CD8-positive, alpha-beta memory T cell (primary cell): ENCODE results near the gene ATN1. TPM values are rescaled to one million over a fixed set of nuclear protein-coding genes. Genes with fewer than 3 reads are reported as not detected.

Source experiments
- CTCF ChIA-PET: fragments of 350-600 bp; sonication (Branson Sonifier 250); formaldehyde crosslinking; loops from one replicate; lab custom pipeline; 2021; ENCODE audit warnings: antibody characterized with exemption; lab: Charles Lee
- POLR2A ChIA-PET: fragments of 350-600 bp; sonication (Branson Sonifier 250); formaldehyde crosslinking; loops from one replicate; lab custom pipeline; 2021; ENCODE audit warnings: antibody characterized with exemption; lab: Charles Lee
- DNase-seq, 5 donors: peaks; one replicate each; pipeline versions ENCODE4 v3.0.0 to v3.0.0-alpha.2; 2020 to 2022; ENCODE audit warnings: mixed read lengths in 1 of 5
- H3K27ac ChIP-seq: one replicate; pipeline ENCODE4 v1.7.0; 2013; ENCODE audit warnings: low read depth, mild to moderate bottlenecking, low read length, moderate library complexity
- H3K27me3 ChIP-seq: 2 replicates; pipeline ENCODE4 v1.7.0; 2013; ENCODE audit warnings: low read length, mild to moderate bottlenecking; ENCODE audit not compliant: insufficient read depth, poor library complexity, severe bottlenecking
- H3K36me3 ChIP-seq: 2 replicates; pipeline ENCODE4 v1.7.0; 2013; ENCODE audit warnings: mild to moderate bottlenecking, low read length, moderate library complexity; ENCODE audit not compliant: insufficient read depth
- H3K4me1 ChIP-seq: 2 replicates; pipeline ENCODE4 v1.7.0; 2013; ENCODE audit warnings: mild to moderate bottlenecking, low read length, moderate library complexity; ENCODE audit not compliant: insufficient read depth
- H3K4me3 ChIP-seq: 2 replicates; pipeline ENCODE4 v1.7.0; 2013; ENCODE audit warnings: mild to moderate bottlenecking, low read length
- H3K9me3 ChIP-seq: 2 replicates; pipeline ENCODE4 v1.7.0; 2013; ENCODE audit warnings: mild to moderate bottlenecking, low read length
- H3K27ac Mint-ChIP-seq, 8 donors: one replicate each; pipeline ENCODE4 v1.8.0; 2020 to 2021; ENCODE audit warnings: mixed read lengths in 8 of 8, mild to moderate bottlenecking in 6 of 8, inconsistent platforms in 3 of 8, moderate library complexity in 3 of 8
- H3K27me3 Mint-ChIP-seq, 2 donors: one replicate each; pipeline ENCODE4 v1.8.0; 2020 to 2021; ENCODE audit warnings: mixed read lengths in 2 of 2, mild to moderate bottlenecking in 1 of 2, moderate library complexity in 1 of 2
- H3K36me3 Mint-ChIP-seq, 3 donors: one replicate each; pipeline ENCODE4 v1.8.0; 2020 to 2021; ENCODE audit warnings: mixed read lengths in 3 of 3, inconsistent platforms in 1 of 3, mild to moderate bottlenecking in 1 of 3
- H3K4me1 Mint-ChIP-seq, 3 donors: one replicate each; pipeline ENCODE4 v1.8.0; 2020 to 2021; ENCODE audit warnings: mixed read lengths in 3 of 3, inconsistent platforms in 1 of 3, mild to moderate bottlenecking in 1 of 3
- H3K4me3 Mint-ChIP-seq, 7 donors: one replicate each; pipeline ENCODE4 v1.8.0; 2020 to 2021; ENCODE audit warnings: mixed read lengths in 7 of 7, mild to moderate bottlenecking in 6 of 7, moderate library complexity in 4 of 7, inconsistent platforms in 2 of 7
- H3K9me3 Mint-ChIP-seq, 5 donors: one replicate each; pipeline ENCODE4 v1.8.0; 2020 to 2022; ENCODE audit warnings: mixed read lengths in 5 of 5, mild to moderate bottlenecking in 3 of 5, moderate library complexity in 2 of 5, inconsistent platforms in 1 of 5
- polyA plus RNA-seq: library from polyadenylated mRNA; unstranded; fragments of 300-500 nt; fragmentation: Illumina TruSeq; gene quantifications from one replicate; pipeline ENCODE4 v1.2.3, GENCODE V29; 2021
- total RNA-seq, 2 experiments: library from RNA; stranded (reverse); gene quantifications; one replicate each; pipeline ENCODE4 v1.2.3, GENCODE V29; 2021

ATN1 gene
- total and polyA plus RNA-seq, 3 experiments from 2014 or later, result 0.62 to 60.4 (median 54.8) TPM

GRCh38 chr12:6981152-6982052 lies 53.6 kb downstream of the ATN1 start:
- ChIA-PET CTCF (no interaction called here), POLR2A (interaction anchor here (0.5 to 0.6 kb wide), 2 partner anchors 19 to 31 kb away, joined by 3 to 6 read pairs; no protein-coding TSS in a partner anchor)
- Mint-ChIP-seq H3K36me3 (peaks cover 0 to 70% (median 11%) of the 10 kb centered on the region in 3 donors), H3K4me1 (no peaks in the 10 kb centered on the region), H3K27me3 (no peaks in the 10 kb centered on the region), H3K9me3 (no peaks in the 10 kb centered on the region), H3K4me3 (no peak overlapping the region), H3K27ac (peak overlapping the region in 3 of 8 donors; percentile 18 to 61 (median 35))
- Histone ChIP-seq H3K4me3 (no peak overlapping the region), H3K27ac (no peak overlapping the region), H3K36me3 (peaks cover 54% of the 10 kb centered on the region), H3K4me1 (no peaks in the 10 kb centered on the region), H3K9me3 (no peaks in the 10 kb centered on the region), H3K27me3 (no peaks in the 10 kb centered on the region)
- no peak for DNase-seq

GRCh38 chr12:6982532-6982931 lies 54.8 kb downstream of the ATN1 start:
- no peaks in the 10 kb centered on the region for H3K4me1 Mint-ChIP-seq
- H3K27ac Mint-ChIP-seq, result no peak overlapping the region
- POLR2A ChIA-PET, result no interaction called here
- H3K4me3 ChIP-seq, result no peak overlapping the region
- no peaks in the 10 kb centered on the region for H3K9me3 Mint-ChIP-seq
- no peaks in the 10 kb centered on the region for H3K9me3 ChIP-seq
- H3K36me3 ChIP-seq, result peaks cover 43% of the 10 kb centered on the region
- no peak overlapping the region for H3K4me3 Mint-ChIP-seq
- H3K4me1 ChIP-seq, result no peaks in the 10 kb centered on the region
- H3K27ac ChIP-seq, result no peak overlapping the region
- CTCF ChIA-PET, result interaction anchor here (1.4 kb wide), 1 partner anchor 45 kb away, joined by 5 read pairs; no protein-coding TSS in a partner anchor
- peaks cover 0 to 63% (median 7%) of the 10 kb centered on the region in 3 donors for H3K36me3 Mint-ChIP-seq
- H3K27me3 Mint-ChIP-seq, result no peaks in the 10 kb centered on the region
- no peak for DNase-seq
- H3K27me3 ChIP-seq, result no peaks in the 10 kb centered on the region

DNA sequence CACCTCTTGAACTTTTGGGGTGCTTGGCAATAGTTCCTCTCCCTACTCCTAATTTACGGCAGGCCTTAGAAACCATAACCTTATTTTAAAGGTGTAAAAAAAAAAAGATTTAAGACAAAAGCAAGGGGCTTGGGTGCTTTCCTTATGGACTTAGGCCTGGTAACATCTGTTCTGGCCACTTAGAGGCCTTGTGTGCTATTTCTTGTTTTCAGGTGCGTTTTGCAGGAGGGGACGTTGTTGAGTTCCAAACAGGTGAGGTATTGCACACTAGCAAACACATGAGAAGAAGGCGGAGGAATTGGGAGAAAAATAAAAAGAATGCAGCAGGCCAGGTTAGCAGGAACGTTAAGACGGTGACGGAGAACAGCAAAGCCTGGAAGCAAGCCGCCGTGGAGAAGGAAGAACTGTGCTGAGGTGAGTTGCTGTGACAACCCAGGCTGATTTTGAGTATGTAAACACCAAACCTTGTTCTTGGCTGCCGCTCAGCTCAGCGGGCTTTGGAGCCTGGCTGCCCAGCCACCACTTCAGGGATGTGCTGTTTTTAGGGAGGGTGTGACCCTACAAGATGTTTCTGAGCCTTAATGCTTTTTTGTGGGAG lies 60.3 kb downstream of the ATN1 start:
- POLR2A ChIA-PET, result no interaction called here
- Mint-ChIP-seq H3K4me3 (no peak overlapping the region), H3K9me3 (no peaks in the 10 kb centered on the region)

More for the DNA sequence above, 60.3 kb downstream of the ATN1 start:
- peaks cover 14% of the 10 kb centered on the region for H3K36me3 ChIP-seq
- no peak overlapping the region for H3K27ac ChIP-seq
- H3K4me1 Mint-ChIP-seq, result no peaks in the 10 kb centered on the region
- no peak overlapping the region for H3K27ac Mint-ChIP-seq
- H3K9me3 ChIP-seq, result no peaks in the 10 kb centered on the region
- no peak overlapping the region for H3K4me3 ChIP-seq
- peaks cover 0 to 43% (median 5%) of the 10 kb centered on the region in 3 donors for H3K36me3 Mint-ChIP-seq
- H3K4me1 ChIP-seq, result no peaks in the 10 kb centered on the region
- no peaks in the 10 kb centered on the region for H3K27me3 Mint-ChIP-seq
- CTCF ChIA-PET, result no interaction called here
- no peaks in the 10 kb centered on the region for H3K27me3 ChIP-seq
- no peak for DNase-seq

Other genes starting within 250 kb of the ATN1 start
- gene ZNF384, start 238.6 kb upstream of the ATN1 start, total RNA-seq, result 10 to 100 TPM; 58.1 to 63.3 TPM
- gene ZNF384, start 238.6 kb upstream of the ATN1 start, polyA plus RNA-seq, result 37.2 TPM
- gene PIANP, start 227.1 kb upstream of the ATN1 start, total RNA-seq, result under 1 TPM; 0.49 to 0.79 TPM
- gene PIANP, start 227.1 kb upstream of the ATN1 start, polyA plus RNA-seq, result 0.77 TPM
- gene COPS7A, start 203.9 kb upstream of the ATN1 start, total RNA-seq, result 10 to 100 TPM; 48.8 to 49.7 TPM
- gene COPS7A, start 203.9 kb upstream of the ATN1 start, polyA plus RNA-seq, result 46.2 TPM
- 100 to 1,000 TPM; 141 to 146 TPM for gene MLF2, start 174.8 kb upstream of the ATN1 start, total RNA-seq
- gene MLF2, start 174.8 kb upstream of the ATN1 start, polyA plus RNA-seq, result 141 TPM
- gene PTMS, start 161.6 kb upstream of the ATN1 start, total RNA-seq, result 10 to 100 TPM; 75.3 to 87.2 TPM
- 10.9 TPM for gene PTMS, start 161.6 kb upstream of the ATN1 start, polyA plus RNA-seq
- gene LAG3, start 155.4 kb upstream of the ATN1 start, total RNA-seq, result 100 to 1,000 TPM; 236 to 245 TPM
- 37.3 TPM for gene LAG3, start 155.4 kb upstream of the ATN1 start, polyA plus RNA-seq
- 1 to 10 TPM; 1.2 to 1.8 TPM for gene CD4, start 138.4 kb upstream of the ATN1 start, total RNA-seq
- gene CD4, start 138.4 kb upstream of the ATN1 start, polyA plus RNA-seq, result 0.30 TPM
- gene GPR162, start 106.1 kb upstream of the ATN1 start, total RNA-seq, result under 1 TPM in 1 of 2 experiments, not detected in 1; 0.11 TPM
- gene GPR162, start 106.1 kb upstream of the ATN1 start, polyA plus RNA-seq, result not detected
- 1 to 10 TPM; 2.4 to 2.5 TPM for gene P3H3, start 99.6 kb upstream of the ATN1 start, total RNA-seq
- gene P3H3, start 99.6 kb upstream of the ATN1 start, polyA plus RNA-seq, result 2.9 TPM
- gene GNB3, start 87.0 kb upstream of the ATN1 start, total RNA-seq, result under 1 TPM; 0.48 to 0.78 TPM
- gene GNB3, start 87.0 kb upstream of the ATN1 start, polyA plus RNA-seq, result not detected
- 10 to 100 TPM; 35.9 to 37.6 TPM for gene CDCA3, start 76.7 kb upstream of the ATN1 start, total RNA-seq
- 0.68 TPM for gene CDCA3, start 76.7 kb upstream of the ATN1 start, polyA plus RNA-seq
- 100 to 1,000 TPM; 154 TPM for gene USP5, start 75.8 kb upstream of the ATN1 start, total RNA-seq
- gene USP5, start 75.8 kb upstream of the ATN1 start, polyA plus RNA-seq, result 49.7 TPM
- gene TPI1, start 60.4 kb upstream of the ATN1 start, total RNA-seq, result 1,000 to 10,000 TPM; 1,331 to 1,374 TPM
- gene TPI1, start 60.4 kb upstream of the ATN1 start, polyA plus RNA-seq, result 613 TPM
- gene SPSB2, start 54.7 kb upstream of the ATN1 start, total RNA-seq, result 1 to 10 TPM; 7.7 to 8.1 TPM
- gene SPSB2, start 54.7 kb upstream of the ATN1 start, polyA plus RNA-seq, result 11.4 TPM
- 1 to 10 TPM; 4.9 to 5.0 TPM for gene LRRC23, start 23.1 kb upstream of the ATN1 start, total RNA-seq
- 5.0 TPM for gene LRRC23, start 23.1 kb upstream of the ATN1 start, polyA plus RNA-seq
- gene ENO2, start 13.4 kb upstream of the ATN1 start, total RNA-seq, result 100 to 1,000 TPM; 125 to 131 TPM
- 36.4 TPM for gene ENO2, start 13.4 kb upstream of the ATN1 start, polyA plus RNA-seq
- not detected for gene RNU7-1, start 15.9 kb downstream of the ATN1 start, total RNA-seq
- not detected for gene RNU7-1, start 15.9 kb downstream of the ATN1 start, polyA plus RNA-seq
- gene C12orf57, start 16.1 kb downstream of the ATN1 start, total RNA-seq, result 100 to 1,000 TPM; 297 to 304 TPM
- 259 TPM for gene C12orf57, start 16.1 kb downstream of the ATN1 start, polyA plus RNA-seq
- gene PTPN6, start 23.4 kb downstream of the ATN1 start, total RNA-seq, result 100 to 1,000 TPM; 456 to 460 TPM
- gene PTPN6, start 23.4 kb downstream of the ATN1 start, polyA plus RNA-seq, result 379 TPM
- gene PHB2, start 42.7 kb downstream of the ATN1 start, total RNA-seq, result 100 to 1,000 TPM; 499 to 503 TPM
- gene PHB2, start 42.7 kb downstream of the ATN1 start, polyA plus RNA-seq, result 116 TPM
- 100 to 1,000 TPM; 158 to 161 TPM for gene EMG1, start 43.0 kb downstream of the ATN1 start, total RNA-seq
- gene EMG1, start 43.0 kb downstream of the ATN1 start, polyA plus RNA-seq, result 64.4 TPM
- gene LPCAT3, start 90.5 kb downstream of the ATN1 start, total RNA-seq, result 10 to 100 TPM; 20.4 to 22.1 TPM
- gene LPCAT3, start 90.5 kb downstream of the ATN1 start, polyA plus RNA-seq, result 25.5 TPM
- under 1 TPM; 0.64 to 0.83 TPM for gene C1S, start 132.8 kb downstream of the ATN1 start, total RNA-seq
- gene C1S, start 132.8 kb downstream of the ATN1 start, polyA plus RNA-seq, result not detected
- gene C1R, start 164.5 kb downstream of the ATN1 start, total RNA-seq, result 1 to 10 TPM; 1.2 to 1.7 TPM
- 1.9 TPM for gene C1R, start 164.5 kb downstream of the ATN1 start, polyA plus RNA-seq
- 10 to 100 TPM; 12.7 to 14.2 TPM for gene C1RL, start 181.3 kb downstream of the ATN1 start, total RNA-seq
- 7.2 TPM for gene C1RL, start 181.3 kb downstream of the ATN1 start, polyA plus RNA-seq
- gene RBP5, start 200.9 kb downstream of the ATN1 start, total RNA-seq, result under 1 TPM in 1 of 2 experiments, not detected in 1; 0.31 TPM
- gene RBP5, start 200.9 kb downstream of the ATN1 start, polyA plus RNA-seq, result not detected
- gene CLSTN3, start 202.4 kb downstream of the ATN1 start, total RNA-seq, result 10 to 100 TPM; 16.5 to 17.7 TPM
- gene CLSTN3, start 202.4 kb downstream of the ATN1 start, polyA plus RNA-seq, result 7.7 TPM